ENCODE measurements around the gene MITF. TPM values are rescaled to one million over a fixed set of nuclear protein-coding genes. Genes with fewer than 3 reads are reported as not detected.

Gene MITF
- total and polyA plus RNA-seq, 4 donors = 0.91 to 2.9 (median 2.3) TPM

- no peaks in the 10 kb centered on the region for H3K36me3 ChIP-seq (ENCODE audit: control insufficient read depth in 4 of 4, insufficient read depth in 3 of 4, low read depth in 1 of 4, low read length in 3 of 4)
- H3K27ac ChIP-seq (ENCODE audit: low read depth in 1 of 2, low read length in 2 of 2) = no peak overlapping the region
- no peaks in the 10 kb centered on the region for H3K4me1 ChIP-seq (ENCODE audit: control insufficient read depth in 4 of 4, insufficient read depth in 4 of 4, low read length in 3 of 4)
- H3K9me3 ChIP-seq (ENCODE audit: control insufficient read depth in 4 of 4, low read length in 3 of 4) = no peaks in the 10 kb centered on the region
- no peaks in the 10 kb centered on the region for H3K27me3 ChIP-seq (ENCODE audit: control insufficient read depth in 4 of 4, insufficient read depth in 4 of 4, low read length in 3 of 4)
- WGBS = 99% methylated on average over 3 of the region's 3 CpGs
- no peak for DNase-seq (ENCODE audit: low spot score)
- no peak for TF ChIP-seq FOXA2 (IDR thresholded peaks at IDR 0.05)
- TF ChIP-seq SP1 (IDR thresholded peaks at IDR 0.05) = no peak
- TF ChIP-seq CTCF (IDR thresholded peaks at IDR 0.05; ENCODE audit: low read depth, low read length, missing input control) = no peak
- TF ChIP-seq GABPA (IDR thresholded peaks at IDR 0.05 in 1 of 2, conservative IDR thresholded peaks at IDR 0.05 in 1 of 2) = no peak
- no peak for TF ChIP-seq REST (IDR thresholded peaks at IDR 0.05)
- no peak for TF ChIP-seq ATF3 (IDR thresholded peaks at IDR 0.05)
- TF ChIP-seq RAD21 (IDR thresholded peaks at IDR 0.05) = no peak
- TF ChIP-seq HNF4A (conservative IDR thresholded peaks at IDR 0.05) = no peak
- no peak for TF ChIP-seq TAF1 (conservative IDR thresholded peaks at IDR 0.05)
- no peak for TF ChIP-seq HNF4G (IDR thresholded peaks at IDR 0.05)
- no peak for TF ChIP-seq RXRA (IDR thresholded peaks at IDR 0.05)
- no peak for TF ChIP-seq MAX (IDR thresholded peaks at IDR 0.05)
- no peak for TF ChIP-seq YY1 (IDR thresholded peaks at IDR 0.05)
- no peak for TF ChIP-seq JUND (IDR thresholded peaks at IDR 0.05)
- TF ChIP-seq FOXA1 (IDR thresholded peaks at IDR 0.05) = no peak
- no peak for TF ChIP-seq NR2F2 (IDR thresholded peaks at IDR 0.05)
- TF ChIP-seq EGR1 (IDR thresholded peaks at IDR 0.05; ENCODE audit: low read depth in 2 of 2) = no peak
- H3K4me3 ChIP-seq (ENCODE audit: low read depth in 1 of 3, low read length in 3 of 3) = no peak overlapping the region
- H3K9ac ChIP-seq (ENCODE audit: low read depth in 1 of 2, low read length in 2 of 2) = no peak overlapping the region
These were observed 199.7 kb downstream of the MITF start for GRCh38 chr3:69938931-69939330.

- no peak overlapping the region for H3K9ac ChIP-seq (ENCODE audit: low read depth in 1 of 2, low read length in 2 of 2)
- H3K4me1 ChIP-seq (ENCODE audit: control insufficient read depth in 4 of 4, insufficient read depth in 4 of 4, low read length in 3 of 4) = no peaks in the 10 kb centered on the region
- no peak overlapping the region for H3K27ac ChIP-seq (ENCODE audit: low read depth in 1 of 2, low read length in 2 of 2)
- no peak overlapping the region for H3K4me3 ChIP-seq (ENCODE audit: low read depth in 1 of 3, low read length in 3 of 3)
- no peaks in the 10 kb centered on the region for H3K9me3 ChIP-seq (ENCODE audit: control insufficient read depth in 4 of 4, low read length in 3 of 4)
- H3K27me3 ChIP-seq (ENCODE audit: control insufficient read depth in 4 of 4, insufficient read depth in 4 of 4, low read length in 3 of 4) = no peaks in the 10 kb centered on the region
- TF ChIP-seq GABPA (IDR thresholded peaks at IDR 0.05 in 1 of 2, conservative IDR thresholded peaks at IDR 0.05 in 1 of 2) (no peak), ATF3 (IDR thresholded peaks at IDR 0.05) (no peak), YY1 (IDR thresholded peaks at IDR 0.05) (no peak), CTCF (IDR thresholded peaks at IDR 0.05; ENCODE audit: low read depth, low read length, missing input control) (no peak), EGR1 (IDR thresholded peaks at IDR 0.05; ENCODE audit: low read depth in 2 of 2) (no peak), FOXA2 (IDR thresholded peaks at IDR 0.05) (no peak), HNF4A (conservative IDR thresholded peaks at IDR 0.05) (no peak), JUND (IDR thresholded peaks at IDR 0.05) (no peak), FOXA1 (IDR thresholded peaks at IDR 0.05) (no peak)
- no peaks in the 10 kb centered on the region for H3K36me3 ChIP-seq (ENCODE audit: control insufficient read depth in 4 of 4, insufficient read depth in 3 of 4, low read depth in 1 of 4, low read length in 3 of 4)
- DNase-seq (ENCODE audit: low spot score) = no peak
- 93% methylated on average over 3 of the region's 3 CpGs for WGBS
These were observed 201.8 kb downstream of the MITF start for GRCh38 chr3:69941037-69941436.
